ENCODE results near the gene IL15RA. TPM values are rescaled to one million over a fixed set of nuclear protein-coding genes. Genes with fewer than 3 reads are reported as not detected.

IL15RA gene
- total RNA-seq, 1 experiment from 2014 or later, result 0.66 TPM

GRCh38 chr10:5945561-5946418, 31.6 kb downstream of the IL15RA start:
- POLR2A ChIA-PET, result no interaction called here
- intact Hi-C loops (cut with micrococcal nuclease; ENCODE audit: unreplicated experiment), result loop anchor here (5.0 kb wide), 1 partner anchor 457 kb away; no protein-coding TSS in a partner anchor
- DNase-seq, result no peak
- H3K36me3 ChIP-seq (ENCODE audit: control insufficient read depth, insufficient read depth, low read length), result no peaks in the 10 kb centered on the region
- Mint-ChIP-seq H3K36me3 (ENCODE audit: insufficient read depth, unreplicated experiment) (peaks cover 5% of the 10 kb centered on the region), H3K4me1 (ENCODE audit: low read depth, unreplicated experiment) (peaks cover 16% of the 10 kb centered on the region), H3K4me3 (ENCODE audit: unreplicated experiment) (no peak overlapping the region), H3K27me3 (ENCODE audit: insufficient read depth, unreplicated experiment) (no peaks in the 10 kb centered on the region), H3K9me3 (ENCODE audit: unreplicated experiment) (no peaks in the 10 kb centered on the region), H3K27ac (ENCODE audit: unreplicated experiment) (no peak overlapping the region)
- TF ChIP-seq, protein P1, sequence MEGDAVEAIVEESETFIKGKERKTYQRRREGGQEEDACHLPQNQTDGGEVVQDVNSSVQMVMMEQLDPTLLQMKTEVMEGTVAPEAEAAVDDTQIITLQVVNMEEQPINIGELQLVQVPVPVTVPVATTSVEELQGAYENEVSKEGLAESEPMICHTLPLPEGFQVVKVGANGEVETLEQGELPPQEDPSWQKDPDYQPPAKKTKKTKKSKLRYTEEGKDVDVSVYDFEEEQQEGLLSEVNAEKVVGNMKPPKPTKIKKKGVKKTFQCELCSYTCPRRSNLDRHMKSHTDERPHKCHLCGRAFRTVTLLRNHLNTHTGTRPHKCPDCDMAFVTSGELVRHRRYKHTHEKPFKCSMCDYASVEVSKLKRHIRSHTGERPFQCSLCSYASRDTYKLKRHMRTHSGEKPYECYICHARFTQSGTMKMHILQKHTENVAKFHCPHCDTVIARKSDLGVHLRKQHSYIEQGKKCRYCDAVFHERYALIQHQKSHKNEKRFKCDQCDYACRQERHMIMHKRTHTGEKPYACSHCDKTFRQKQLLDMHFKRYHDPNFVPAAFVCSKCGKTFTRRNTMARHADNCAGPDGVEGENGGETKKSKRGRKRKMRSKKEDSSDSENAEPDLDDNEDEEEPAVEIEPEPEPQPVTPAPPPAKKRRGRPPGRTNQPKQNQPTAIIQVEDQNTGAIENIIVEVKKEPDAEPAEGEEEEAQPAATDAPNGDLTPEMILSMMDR (IDR thresholded peaks at IDR 0.05; ENCODE audit: insufficient read depth in 1 of 2, low read depth in 1 of 2, low read length in 1 of 2, severe bottlenecking in 1 of 2, unreplicated experiment in 1 of 2), result no peak
- CTCF ChIA-PET, result no interaction called here
- BruUV-seq (replicated peaks), result no TSS peak
- H3K27me3 ChIP-seq (replicated peaks; ENCODE audit: control insufficient read depth, insufficient read depth, low read length), result no peaks in the 10 kb centered on the region
- no peaks in the 10 kb centered on the region for H3K4me1 ChIP-seq
- H3K9me3 ChIP-seq, result no peaks in the 10 kb centered on the region
- H3K4me3 ChIP-seq (ENCODE audit: low read depth, low read length), result no peak overlapping the region

GRCh38 chr10:5945190-5945509, 32.2 kb downstream of the IL15RA start:
- no peak for DNase-seq
- peaks cover 16% of the 10 kb centered on the region for H3K4me1 Mint-ChIP-seq (ENCODE audit: low read depth, unreplicated experiment)
- peaks cover 5% of the 10 kb centered on the region for H3K36me3 Mint-ChIP-seq (ENCODE audit: insufficient read depth, unreplicated experiment)
- ChIA-PET POLR2A (no interaction called here), CTCF (interaction anchor here (1.2 kb wide), 1 partner anchor 141 kb away, joined by 3 read pairs; no protein-coding TSS in a partner anchor)
- Histone ChIP-seq H3K4me1 (no peaks in the 10 kb centered on the region), H3K27me3 (replicated peaks; ENCODE audit: control insufficient read depth, insufficient read depth, low read length) (no peaks in the 10 kb centered on the region), H3K36me3 (ENCODE audit: control insufficient read depth, insufficient read depth, low read length) (no peaks in the 10 kb centered on the region), H3K9me3 (no peaks in the 10 kb centered on the region), H3K4me3 (ENCODE audit: low read depth, low read length) (no peak overlapping the region)
- H3K27me3 Mint-ChIP-seq (ENCODE audit: insufficient read depth, unreplicated experiment), result no peaks in the 10 kb centered on the region
- no peak overlapping the region for H3K27ac Mint-ChIP-seq (ENCODE audit: unreplicated experiment)
- no TSS peak for BruUV-seq (replicated peaks)
- intact Hi-C loops (cut with micrococcal nuclease; ENCODE audit: unreplicated experiment), result loop anchor here (5.0 kb wide), 1 partner anchor 457 kb away; no protein-coding TSS in a partner anchor
- TF ChIP-seq, protein P1 (IDR thresholded peaks at IDR 0.05; ENCODE audit: insufficient read depth in 1 of 2, low read depth in 1 of 2, low read length in 1 of 2, severe bottlenecking in 1 of 2, unreplicated experiment in 1 of 2), result no peak
- H3K9me3 Mint-ChIP-seq (ENCODE audit: unreplicated experiment), result no peaks in the 10 kb centered on the region
- no peak overlapping the region for H3K4me3 Mint-ChIP-seq (ENCODE audit: unreplicated experiment)

GRCh38 chr10:5944389-5945189, 32.8 kb downstream of the IL15RA start:
- peaks cover 15% of the 10 kb centered on the region for H3K4me1 Mint-ChIP-seq (ENCODE audit: low read depth, unreplicated experiment)
- H3K4me3 ChIP-seq (ENCODE audit: low read depth, low read length), result no peak overlapping the region
- H3K27ac Mint-ChIP-seq (ENCODE audit: unreplicated experiment), result no peak overlapping the region
- BruUV-seq (replicated peaks), result no TSS peak
- H3K36me3 Mint-ChIP-seq (ENCODE audit: insufficient read depth, unreplicated experiment), result no peaks in the 10 kb centered on the region
- no peaks in the 10 kb centered on the region for H3K4me1 ChIP-seq
- TF ChIP-seq, protein P1 (IDR thresholded peaks at IDR 0.05; ENCODE audit: insufficient read depth in 1 of 2, low read depth in 1 of 2, low read length in 1 of 2, severe bottlenecking in 1 of 2, unreplicated experiment in 1 of 2), result no peak
- H3K27me3 ChIP-seq (replicated peaks; ENCODE audit: control insufficient read depth, insufficient read depth, low read length), result no peaks in the 10 kb centered on the region
- intact Hi-C loops (cut with micrococcal nuclease; ENCODE audit: unreplicated experiment), result loop anchor here (5.0 kb wide), 1 partner anchor 458 kb away; no protein-coding TSS in a partner anchor
- CTCF ChIA-PET, result interaction anchor here (1.2 kb wide), 1 partner anchor 142 kb away, joined by 3 read pairs; no protein-coding TSS in a partner anchor
- no peak overlapping the region for H3K4me3 Mint-ChIP-seq (ENCODE audit: unreplicated experiment)
- H3K9me3 ChIP-seq, result no peaks in the 10 kb centered on the region
- POLR2A ChIA-PET, result no interaction called here
- no peak for DNase-seq
- no peaks in the 10 kb centered on the region for H3K36me3 ChIP-seq (ENCODE audit: control insufficient read depth, insufficient read depth, low read length)
- H3K9me3 Mint-ChIP-seq (ENCODE audit: unreplicated experiment), result no peaks in the 10 kb centered on the region
- H3K27me3 Mint-ChIP-seq (ENCODE audit: insufficient read depth, unreplicated experiment), result no peaks in the 10 kb centered on the region
